HepG2 (cell line): ENCODE data around the gene SBNO2. TPM values are rescaled to one million over a fixed set of nuclear protein-coding genes. Genes with fewer than 3 reads are reported as not detected.
A peak's percentile ranks its signal among the peaks of the same experiment; 100 is the strongest.

Experiments used
- ATM ChIP-seq: fragments of 450-650 bp; IDR thresholded peaks from 2 replicates; pipeline ENCODE4 v1.7.1; 2017; ENCODE audit warnings: mild to moderate bottlenecking, borderline replicate concordance
- CBX1 ChIP-seq: IDR thresholded peaks from one replicate; pipeline ENCODE4 v1.6.1; 2016; ENCODE audit warnings: antibody characterized with exemption, low read depth
- GZF1 ChIP-seq: sonication (generic); formaldehyde crosslinking; IDR thresholded peaks from 2 replicates; pipeline ENCODE4 v1.5.1; 2020; ENCODE audit warnings: mild to moderate bottlenecking, missing genetic modification reagents
- HIC2 ChIP-seq: sonication (generic); formaldehyde crosslinking; IDR thresholded peaks from 2 replicates; pipeline ENCODE4 v1.9.0; 2022; ENCODE audit warnings: low read depth, missing genetic modification reagents
- IKZF1 ChIP-seq: fragments of 450-650 bp; IDR thresholded peaks from 2 replicates; pipeline ENCODE4 v1.7.1; 2016
- NCOA1 ChIP-seq: sonication (generic); formaldehyde crosslinking; IDR thresholded peaks from 2 replicates; pipeline ENCODE4 v1.9.0; 2021; ENCODE audit warnings: missing genetic modification reagents
- RAD51 ChIP-seq: fragments of 450-650 bp; IDR thresholded peaks from 2 replicates; pipeline ENCODE4 v1.6.1; 2016; ENCODE audit warnings: borderline replicate concordance
- SAFB2 ChIP-seq: sonication (generic); formaldehyde crosslinking; IDR thresholded peaks from 2 replicates; pipeline ENCODE4 v1.5.1; 2020; ENCODE audit warnings: missing genetic modification reagents, low read depth, mild to moderate bottlenecking, borderline replicate concordance
- SNAPC2 ChIP-seq: sonication (generic); formaldehyde crosslinking; IDR thresholded peaks from 2 replicates; pipeline ENCODE4 v1.8.1; 2022; ENCODE audit warnings: mild to moderate bottlenecking, missing genetic modification reagents
- SOX13 ChIP-seq, 3 experiments: fragments of 450-650 bp in 1 of 3; sonication (generic) in 1 of 3; formaldehyde crosslinking in 1 of 3; IDR thresholded peaks in 2 of 3; conservative IDR thresholded peaks in 1 of 3; 2 replicates each; pipeline versions ENCODE4 v1.5.0 to v1.6.1; 2016 to 2020; ENCODE audit warnings: antibody characterized with exemption in 1 of 3, mild to moderate bottlenecking in 1 of 3, missing compliant biosample characterization in 1 of 3, missing genetic modification reagents in 1 of 3, moderate library complexity in 1 of 3
- TRAFD1 ChIP-seq: sonication (generic); formaldehyde crosslinking; IDR thresholded peaks from 2 replicates; pipeline ENCODE4 v1.5.1; 2020; ENCODE audit warnings: missing genetic modification reagents, mild to moderate bottlenecking, borderline replicate concordance
- WIZ ChIP-seq: sonication (generic); formaldehyde crosslinking; IDR thresholded peaks from 2 replicates; pipeline ENCODE4 v1.5.1; 2020; ENCODE audit warnings: mild to moderate bottlenecking, missing genetic modification reagents
- ZFP91 ChIP-seq: sonication (generic); formaldehyde crosslinking; IDR thresholded peaks from 2 replicates; pipeline ENCODE4 v1.9.0; 2022; ENCODE audit warnings: missing genetic modification reagents, mild to moderate bottlenecking, borderline replicate concordance
- ZFY ChIP-seq: sonication (generic); formaldehyde crosslinking; IDR thresholded peaks from 2 replicates; pipeline ENCODE4 v1.4.0; 2020; ENCODE audit warnings: missing genetic modification reagents
- ZNF343 ChIP-seq: sonication (generic); formaldehyde crosslinking; IDR thresholded peaks from 2 replicates; pipeline ENCODE4 v1.4.0; 2020; ENCODE audit warnings: mild to moderate bottlenecking, missing genetic modification reagents
- ZNF446 ChIP-seq: sonication (generic); formaldehyde crosslinking; IDR thresholded peaks from 2 replicates; pipeline ENCODE4 v1.5.0; 2020; ENCODE audit warnings: mild to moderate bottlenecking, missing genetic modification reagents
- ZNF468 ChIP-seq: sonication (generic); formaldehyde crosslinking; IDR thresholded peaks from 2 replicates; pipeline ENCODE4 v1.8.0; 2022; ENCODE audit warnings: mild to moderate bottlenecking, moderate library complexity, missing genetic modification reagents
- ZNF543 ChIP-seq: sonication (generic); formaldehyde crosslinking; IDR thresholded peaks from 2 replicates; pipeline ENCODE4 v1.4.0; 2020; ENCODE audit warnings: mild to moderate bottlenecking, missing genetic modification reagents
- ZNF639 ChIP-seq: conservative IDR thresholded peaks from 2 replicates; pipeline ENCODE4 v1.6.1; 2018; ENCODE audit warnings: missing genetic modification reagents
- ZNF704 ChIP-seq: sonication (generic); formaldehyde crosslinking; IDR thresholded peaks from 2 replicates; pipeline ENCODE4 v1.8.1; 2023; ENCODE audit warnings: mild to moderate bottlenecking, inconsistent platforms, moderate library complexity, missing genetic modification reagents, borderline replicate concordance
- ZNF713 ChIP-seq: sonication (generic); formaldehyde crosslinking; IDR thresholded peaks from 2 replicates; pipeline ENCODE4 v1.4.0; 2020; ENCODE audit warnings: mild to moderate bottlenecking, missing genetic modification reagents
- ZNF775 ChIP-seq: sonication (generic); formaldehyde crosslinking; IDR thresholded peaks from 2 replicates; pipeline ENCODE4 v1.4.0; 2020; ENCODE audit warnings: missing genetic modification reagents, mild to moderate bottlenecking, moderate library complexity, borderline replicate concordance
- ZNF782 ChIP-seq: sonication (generic); formaldehyde crosslinking; IDR thresholded peaks from 2 replicates; pipeline ENCODE4 v1.4.0; 2020; ENCODE audit warnings: missing genetic modification reagents, mild to moderate bottlenecking, borderline replicate concordance
- ZNF891 ChIP-seq: sonication (generic); formaldehyde crosslinking; IDR thresholded peaks from 2 replicates; pipeline ENCODE4 v1.5.0; 2020; ENCODE audit warnings: mild to moderate bottlenecking, missing genetic modification reagents
- ZSCAN22 ChIP-seq: sonication (generic); formaldehyde crosslinking; IDR thresholded peaks from 2 replicates; pipeline ENCODE4 v1.4.0; 2020; ENCODE audit warnings: mild to moderate bottlenecking, missing genetic modification reagents
- polyA plus RNA-seq, 8 experiments: library from polyadenylated mRNA; depleted of rRNA in 3 of 8; stranded (reverse) in 7 of 8; unstranded in 1 of 8; fragments of >200 nt; fragmentation: Illumina TruSeq in 4 of 8; extraction: Trizol in 4 of 8; gene quantifications; 2 replicates each; pipeline versions ENCODE4 v1.2.1 to v1.2.3, GENCODE V29; 2011 to 2016; ENCODE audit warnings: low read depth in 4 of 8, missing spikeins in 1 of 8, mixed read lengths in 1 of 8; ENCODE audit not compliant: insufficient read depth in 1 of 8
- total RNA-seq, 5 experiments: library from RNA; depleted of rRNA; stranded (reverse); fragments of >200 nt; fragmentation: Illumina TruSeq; extraction: Trizol; gene quantifications; 2 replicates each; pipeline ENCODE4 v1.2.3, GENCODE V29; 2016; ENCODE audit warnings: low read depth in 1 of 5

Gene SBNO2
- total and polyA plus RNA-seq, 2 of the 13 experiments (the other 11 are each of a cell fraction or from before 2014, with no cell fraction given) = 8.6 to 10.4 TPM

- TF ChIP-seq HIC2 (CRISPR knock-in tag) (0 out of 2 replicates have a peak, but pooled peaks have one; percentile 2), CBX1 (no peak), ATM (no peak), ZNF891 (no peak), ZNF639 (no peak), RAD51 (no peak), ZSCAN22 (CRISPR knock-in tag) (no peak), ZFY (CRISPR knock-in tag) (no peak), NCOA1 (CRISPR knock-in tag) (no peak), TRAFD1 (CRISPR knock-in tag) (no peak), ZNF775 (CRISPR knock-in tag) (no peak), SNAPC2 (CRISPR knock-in tag) (no peak), SOX13 (IDR thresholded peaks at IDR 0.05) (no peak), SOX13 (CRISPR knock-in tag; conservative IDR thresholded peaks at IDR 0.05 in 1 of 2, IDR thresholded peaks at IDR 0.05 in 1 of 2) (no peak), ZNF782 (peak; percentile 27; the same call in 1 of the 2 replicates), ZNF343 (CRISPR knock-in tag) (no peak), ZNF704 (no peak), ZFP91 (no peak), IKZF1 (no peak), SAFB2 (CRISPR knock-in tag) (no peak), WIZ (CRISPR knock-in tag) (peak; percentile 38; the same call in 1 of the 2 replicates), ZNF468 (CRISPR knock-in tag) (0 out of 2 replicates have a peak, but pooled peaks have one; percentile 32), ZNF543 (no peak), ZNF446 (CRISPR knock-in tag) (no peak), GZF1 (CRISPR knock-in tag) (no peak), ZNF713 (CRISPR knock-in tag) (no peak)
These were observed 79.5 kb downstream of the SBNO2 start (continued) for GRCh38 chr19:1094655-1094977.
